Esophagus (tissue), 2 donors: ENCODE measurements around the gene NCAPD2. TPM values are rescaled to one million over a fixed set of nuclear protein-coding genes. Genes with fewer than 3 reads are reported as not detected.

Experiments
- H3K27ac ChIP-seq, 2 donors: one replicate each; pipeline ENCODE4 v1.5.1; 2013; ENCODE audit warnings: low read depth in 2 of 2, mild to moderate bottlenecking in 2 of 2, inconsistent platforms in 1 of 2, low read length in 1 of 2, moderate library complexity in 1 of 2
- H3K27me3 ChIP-seq, 2 donors: one replicate each; pipeline ENCODE4 v1.6.1; 2013; ENCODE audit warnings: low read length in 2 of 2, control low read depth in 1 of 2, mild to moderate bottlenecking in 1 of 2; ENCODE audit not compliant: insufficient read depth in 2 of 2, control insufficient read depth in 1 of 2
- H3K36me3 ChIP-seq, 2 donors: one replicate each; pipeline ENCODE4 v1.6.1; 2013; ENCODE audit warnings: low read length in 1 of 2; ENCODE audit not compliant: control insufficient read depth in 2 of 2, insufficient read depth in 2 of 2
- H3K4me1 ChIP-seq, 2 donors: one replicate each; pipeline ENCODE4 v1.6.1; 2013; ENCODE audit warnings: low read length in 1 of 2; ENCODE audit not compliant: control insufficient read depth in 2 of 2, insufficient read depth in 2 of 2
- H3K4me3 ChIP-seq, 2 donors: one replicate each; pipeline ENCODE4 v1.5.1; 2013; ENCODE audit warnings: low read length in 2 of 2, mild to moderate bottlenecking in 2 of 2, low read depth in 1 of 2, moderate library complexity in 1 of 2
- H3K9me3 ChIP-seq, 2 donors: one replicate each; pipeline ENCODE4 v1.6.1; 2013; ENCODE audit warnings: mild to moderate bottlenecking in 2 of 2, low read depth in 1 of 2, low read length in 1 of 2, moderate library complexity in 1 of 2; ENCODE audit not compliant: control insufficient read depth in 2 of 2, insufficient read depth in 1 of 2
- WGBS, 2 donors: extraction: QIAGEN DNeasy Blood & Tissue Kit; methylation state at CpG; one replicate each; pipeline ENCODE4 v1.1.7; 2013; 5-methylcytosine and 5-hydroxymethylcytosine counted together
- polyA plus RNA-seq, 2 donors: library from polyadenylated mRNA; stranded (reverse); fragments of 200-250 nt; gene quantifications; one replicate each; pipeline ENCODE4 v1.2.3, GENCODE V29; 2013
- donor health status: healthy with polysubstance abuse.
- donor health status: Bipolar disorder and iron deficiency.

The NCAPD2 gene
- polyA plus RNA-seq, 2 donors = 10.2 to 13.7 TPM

- H3K4me1 ChIP-seq = no peaks in the 10 kb centered on the region
- H3K36me3 ChIP-seq = peaks cover 30 to 41% of the 10 kb centered on the region in 2 donors
- no peak overlapping the region for H3K4me3 ChIP-seq
- H3K27ac ChIP-seq = no peak overlapping the region
- H3K9me3 ChIP-seq = no peaks in the 10 kb centered on the region
- no peaks in the 10 kb centered on the region for H3K27me3 ChIP-seq
- WGBS, 2 donors = 88 to 91% methylated on average over 8 of the region's 8 CpGs
Measured at GRCh38 chr12:6575648-6576047, 81.7 kb downstream of the NCAPD2 start.

Other genes starting within 250 kb of the NCAPD2 start
- gene PLEKHG6, start 183.4 kb upstream of the NCAPD2 start, polyA plus RNA-seq = 10 to 100 TPM; 25.0 to 70.3 TPM
- gene TNFRSF1A, start 152.0 kb upstream of the NCAPD2 start, polyA plus RNA-seq = 10 to 100 TPM; 41.7 to 71.4 TPM
- 100 to 1,000 TPM in 1 of 2 donors, 10 to 100 TPM in 1; 98.7 to 126 TPM for gene SCNN1A, start 118.5 kb upstream of the NCAPD2 start, polyA plus RNA-seq
- gene LTBR, start 109.9 kb upstream of the NCAPD2 start, polyA plus RNA-seq = 10 to 100 TPM; 81.3 to 97.9 TPM
- gene CD27, start 49.1 kb upstream of the NCAPD2 start, polyA plus RNA-seq = under 1 TPM; 0.84 to 0.98 TPM
- gene TAPBPL, start 42.1 kb upstream of the NCAPD2 start, polyA plus RNA-seq = 10 to 100 TPM in 1 of 2 donors, 1 to 10 TPM in 1; 8.9 to 11.9 TPM
- gene VAMP1, start 23.4 kb upstream of the NCAPD2 start, polyA plus RNA-seq = 1 to 10 TPM; 4.3 to 6.6 TPM
- gene MRPL51, start 840 bp upstream of the NCAPD2 start, polyA plus RNA-seq = 100 to 1,000 TPM in 1 of 2 donors, 10 to 100 TPM in 1; 60.7 to 124 TPM
- gene GAPDH, start 40.4 kb downstream of the NCAPD2 start, polyA plus RNA-seq = 1,000 to 10,000 TPM; 2,765 to 3,567 TPM
- gene IFFO1, start 61.9 kb downstream of the NCAPD2 start, polyA plus RNA-seq = 1 to 10 TPM; 5.7 TPM
- gene NOP2, start 74.2 kb downstream of the NCAPD2 start, polyA plus RNA-seq = 10 to 100 TPM; 26.3 to 41.6 TPM
- 100 to 1,000 TPM in 1 of 2 donors, 10 to 100 TPM in 1; 79.3 to 116 TPM for gene CHD4, start 113.3 kb downstream of the NCAPD2 start, polyA plus RNA-seq
- 10 to 100 TPM; 11.6 to 19.3 TPM for gene LPAR5, start 141.9 kb downstream of the NCAPD2 start, polyA plus RNA-seq
- under 1 TPM; 0.32 to 0.84 TPM for gene ACRBP, start 153.3 kb downstream of the NCAPD2 start, polyA plus RNA-seq
- 10 to 100 TPM; 15.2 to 24.7 TPM for gene ING4, start 169.0 kb downstream of the NCAPD2 start, polyA plus RNA-seq
- 10 to 100 TPM; 22.2 to 26.9 TPM for gene ZNF384, start 195.3 kb downstream of the NCAPD2 start, polyA plus RNA-seq
- gene PIANP, start 206.7 kb downstream of the NCAPD2 start, polyA plus RNA-seq = under 1 TPM; 0.10 to 0.28 TPM
- 10 to 100 TPM; 34.7 to 55.4 TPM for gene COPS7A, start 229.9 kb downstream of the NCAPD2 start, polyA plus RNA-seq